NCI-H524 treated with DMSO at 0.1 percent for 48 hours (cell line): ENCODE measurements around the gene MARVELD2.
"Not testable (repeated sequence)": the region's sequence is repeated elsewhere in the genome, so short reads cannot be mapped to it uniquely, and the experiment has no call there.

Experiments used
- DNase-seq: peaks from one replicate; lab custom pipeline; 2025; lab: John Stamatoyannopoulos, UW

MARVELD2 gene, protein sequence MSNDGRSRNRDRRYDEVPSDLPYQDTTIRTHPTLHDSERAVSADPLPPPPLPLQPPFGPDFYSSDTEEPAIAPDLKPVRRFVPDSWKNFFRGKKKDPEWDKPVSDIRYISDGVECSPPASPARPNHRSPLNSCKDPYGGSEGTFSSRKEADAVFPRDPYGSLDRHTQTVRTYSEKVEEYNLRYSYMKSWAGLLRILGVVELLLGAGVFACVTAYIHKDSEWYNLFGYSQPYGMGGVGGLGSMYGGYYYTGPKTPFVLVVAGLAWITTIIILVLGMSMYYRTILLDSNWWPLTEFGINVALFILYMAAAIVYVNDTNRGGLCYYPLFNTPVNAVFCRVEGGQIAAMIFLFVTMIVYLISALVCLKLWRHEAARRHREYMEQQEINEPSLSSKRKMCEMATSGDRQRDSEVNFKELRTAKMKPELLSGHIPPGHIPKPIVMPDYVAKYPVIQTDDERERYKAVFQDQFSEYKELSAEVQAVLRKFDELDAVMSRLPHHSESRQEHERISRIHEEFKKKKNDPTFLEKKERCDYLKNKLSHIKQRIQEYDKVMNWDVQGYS

DNA sequence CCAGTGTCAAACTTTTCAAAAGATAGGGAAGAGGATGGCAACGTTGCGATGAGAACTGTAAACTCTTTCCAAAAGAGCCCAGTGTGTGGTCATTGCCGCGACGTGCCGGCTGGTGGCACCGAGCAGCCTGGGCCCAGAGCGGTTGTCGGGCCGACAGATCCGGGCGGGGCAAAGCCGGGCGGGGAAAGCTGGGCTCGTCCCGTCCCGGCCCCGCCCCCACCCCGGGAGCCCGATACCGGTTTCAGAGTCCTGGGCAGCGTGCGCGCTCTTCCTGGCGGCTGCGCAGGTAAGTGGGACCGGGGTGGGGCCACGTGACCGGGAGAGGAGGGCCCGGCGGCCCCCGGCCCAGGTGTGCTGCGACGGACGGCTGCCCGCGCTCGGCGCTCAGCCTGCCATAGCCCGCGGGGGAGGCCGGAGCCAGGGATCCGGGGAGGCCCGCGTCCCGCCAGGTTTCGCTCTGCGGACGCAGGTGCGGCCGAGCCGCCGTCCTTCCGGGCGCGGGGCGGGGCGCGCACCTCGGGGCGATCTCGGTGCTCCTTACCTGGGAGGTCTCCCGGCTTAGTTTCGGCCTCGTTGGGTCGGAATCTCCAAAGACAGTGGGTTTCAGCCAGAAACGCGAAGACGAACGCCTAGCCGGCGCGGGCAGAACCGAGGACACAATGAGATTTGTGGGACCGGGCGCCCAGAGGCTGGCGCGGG is at the start of gene MARVELD2:
Gene MARVELD2 (plus strand): TSS at position 232 of the 699 bp plus-strand sequence. CDS start 4,270 bp downstream, outside the sequence.
- DNase-seq: no peak

DNA sequence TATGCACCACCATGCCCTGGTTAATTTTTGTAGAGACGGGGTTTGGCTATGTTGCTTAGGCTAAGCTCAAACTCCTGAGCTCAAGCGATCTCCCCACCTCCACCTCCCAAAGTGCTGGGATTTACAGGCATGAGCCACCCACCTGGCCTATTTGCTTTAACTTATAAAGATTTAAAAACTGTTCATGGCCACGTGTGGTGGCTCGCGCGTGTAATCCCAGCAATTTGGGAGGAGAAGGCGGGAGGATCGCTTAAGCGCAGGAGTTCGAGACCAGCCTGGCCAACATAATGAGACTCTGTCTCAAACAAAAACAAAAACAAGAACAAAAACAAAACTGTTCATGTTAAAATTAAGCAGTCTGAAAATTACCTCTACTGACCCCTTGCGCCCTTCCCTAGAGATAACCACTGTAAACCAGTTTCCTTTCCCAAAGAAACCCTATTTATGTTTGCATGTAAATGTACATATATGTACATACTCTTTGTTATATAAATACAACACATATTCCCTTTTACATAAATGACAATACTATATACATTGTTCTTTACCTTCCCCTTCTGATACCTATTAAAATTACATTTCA is 47.1 kb upstream of the MARVELD2 start:
- DNase-seq: no peak

DNA sequence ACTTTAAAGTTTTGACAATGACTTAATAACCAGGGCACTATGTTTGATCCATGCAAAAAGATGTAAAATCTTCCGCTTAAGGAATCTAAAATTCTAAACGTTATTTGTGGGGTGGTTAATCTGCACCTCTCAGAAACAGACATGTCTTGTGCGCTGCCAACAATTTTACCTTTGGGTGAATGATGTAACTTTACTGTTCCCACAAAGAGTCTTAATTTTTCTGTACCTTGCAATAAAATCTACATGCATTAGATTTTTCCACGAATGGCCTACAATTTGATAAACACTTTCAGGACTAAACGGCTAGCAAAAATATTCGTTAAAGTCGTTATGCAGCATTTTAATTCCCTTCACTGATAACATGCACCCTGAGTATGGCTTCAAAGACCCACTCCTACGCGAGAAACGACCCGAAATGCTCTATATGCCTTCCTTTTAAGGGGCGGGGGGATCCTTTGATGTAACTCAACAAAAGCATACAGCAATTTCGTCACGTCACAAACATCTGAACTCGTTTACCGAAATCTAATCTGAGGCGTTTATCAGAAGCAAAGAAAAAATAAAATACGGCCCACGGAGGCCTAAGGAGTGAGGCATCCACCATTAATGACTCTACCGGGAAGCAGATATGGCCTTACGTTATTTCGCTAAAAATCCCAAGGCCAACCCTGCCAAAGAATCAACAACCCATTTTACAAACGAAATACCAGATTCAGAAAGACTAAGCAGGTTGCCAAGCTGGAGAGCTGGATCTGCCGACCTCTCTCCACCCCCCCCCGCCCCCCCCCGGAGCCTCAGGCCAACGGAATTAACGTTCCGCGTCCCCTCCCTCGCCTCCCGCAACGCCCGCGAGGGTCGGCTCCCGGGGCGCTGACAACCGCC is 46.2 kb upstream of the MARVELD2 start:
- no peak for DNase-seq

DNA sequence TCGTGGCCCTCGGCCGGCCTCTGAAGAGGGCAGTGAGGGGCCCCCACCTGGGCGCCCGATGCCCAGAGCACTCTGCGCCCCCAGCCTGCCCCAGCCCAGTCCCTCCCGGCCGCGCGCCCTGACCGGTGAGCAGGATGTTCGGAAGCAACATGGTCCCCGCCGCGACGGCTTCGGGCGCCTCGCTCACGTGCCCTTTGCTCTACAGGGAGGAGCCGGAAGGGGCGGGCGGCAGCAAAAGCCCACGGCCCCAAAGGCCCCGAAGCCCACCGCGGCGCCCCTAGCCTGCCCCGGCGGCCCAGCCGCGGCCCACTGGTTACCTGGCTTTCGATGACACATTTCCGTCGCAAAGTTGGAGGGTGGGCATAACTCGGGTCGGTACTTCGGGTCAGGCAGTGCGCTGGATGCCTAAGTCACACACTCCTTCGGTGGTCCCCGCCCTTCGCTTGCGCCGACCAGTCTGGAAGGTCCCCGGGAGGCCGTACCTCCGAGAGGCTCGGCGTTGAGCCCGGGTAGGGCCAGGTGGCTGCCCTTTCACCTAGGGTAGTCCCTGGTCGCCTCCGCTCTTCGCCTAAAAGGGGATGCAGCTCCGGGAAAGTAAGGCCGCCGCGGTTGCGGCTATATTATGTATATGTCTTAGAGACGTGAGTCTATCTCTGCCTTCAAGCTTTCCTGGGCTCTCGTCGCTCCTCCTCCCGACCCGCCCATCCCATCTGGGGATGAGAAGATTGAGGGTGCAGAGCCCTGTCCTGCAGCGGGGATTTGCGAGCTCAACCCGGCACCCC is 45.4 kb upstream of the MARVELD2 start, which contains the start of the genes AK6, RAD17 and TAF9:
Gene AK6 (minus strand): TSS at position 181 of the 782 bp plus-strand sequence. CDS start 30 bp downstream, at position 151.
Gene RAD17 (plus strand): TSS at position 479 of the 782 bp plus-strand sequence. CDS start 2,391 bp downstream, outside the sequence.
Gene TAF9 (minus strand): TSS at position 181 of the 782 bp plus-strand sequence. CDS start 3,783 bp downstream, outside the sequence.
- DNase-seq: peak; percentile 63

DNA sequence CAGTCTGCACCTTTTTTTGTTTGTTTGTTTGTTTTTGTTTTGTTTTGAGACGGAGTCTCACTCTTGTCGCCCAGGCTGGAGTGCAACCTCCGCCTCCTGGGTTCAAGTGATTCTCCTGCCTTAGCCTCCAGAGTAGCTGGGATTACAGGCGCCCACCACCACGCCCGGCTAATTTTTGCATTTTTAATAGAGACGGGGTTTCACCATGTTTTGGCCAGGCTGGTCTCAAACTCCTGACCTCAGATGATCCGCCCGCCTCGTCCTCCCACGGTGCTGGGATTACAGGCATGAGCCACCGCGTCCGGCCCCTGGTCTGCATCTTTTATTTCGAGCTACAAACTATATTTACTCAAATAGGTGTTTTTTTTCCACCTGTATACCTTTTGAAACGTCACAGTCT is 44.6 kb upstream of the MARVELD2 start:
- not testable (repeated sequence) for DNase-seq

DNA sequence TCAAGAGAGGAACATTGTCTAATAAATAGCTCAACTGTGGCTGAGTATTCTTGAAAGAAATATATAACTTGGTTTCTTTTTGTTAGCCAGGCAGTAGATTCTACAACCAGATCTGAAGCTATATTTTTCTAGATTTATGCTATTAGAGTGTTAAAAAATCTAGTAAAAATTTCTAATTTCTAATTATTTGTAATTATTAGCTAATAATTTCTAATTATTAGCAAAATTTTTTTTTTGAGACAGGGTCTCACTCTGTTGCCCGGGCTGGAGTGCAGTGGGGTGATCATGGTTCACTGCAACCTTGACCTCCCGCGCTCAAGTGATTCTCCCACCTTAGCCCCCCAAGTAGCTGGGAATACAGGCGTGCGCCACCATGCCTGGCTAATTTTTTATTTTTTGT is 42.5 kb upstream of the MARVELD2 start:
- DNase-seq: no peak

DNA sequence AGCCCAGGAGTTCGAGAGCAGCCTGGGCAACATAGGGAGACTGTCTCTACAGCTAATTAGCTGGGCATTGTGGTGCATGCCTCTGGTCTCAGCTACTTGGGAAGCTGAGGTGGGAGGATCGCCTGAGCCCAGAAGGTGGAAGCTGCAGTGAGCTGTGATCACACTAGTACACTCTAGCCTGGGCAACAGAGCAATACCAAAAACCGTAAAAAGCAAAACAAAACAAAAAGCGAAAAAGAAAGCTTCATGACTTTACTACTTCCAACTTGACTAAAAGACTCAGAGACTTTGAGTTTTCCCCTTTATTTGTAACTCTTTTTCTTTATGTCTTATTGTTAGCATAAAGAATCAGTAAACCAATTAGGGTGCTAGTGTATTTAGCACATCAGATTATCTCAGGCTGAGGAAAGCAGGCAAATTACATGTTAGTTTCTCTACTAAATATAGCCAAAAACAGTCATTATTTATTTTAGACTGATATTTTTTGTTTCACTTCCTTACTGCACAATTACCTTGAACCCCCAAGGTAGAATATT is 39.9 kb upstream of the MARVELD2 start:
- DNase-seq: no peak

DNA sequence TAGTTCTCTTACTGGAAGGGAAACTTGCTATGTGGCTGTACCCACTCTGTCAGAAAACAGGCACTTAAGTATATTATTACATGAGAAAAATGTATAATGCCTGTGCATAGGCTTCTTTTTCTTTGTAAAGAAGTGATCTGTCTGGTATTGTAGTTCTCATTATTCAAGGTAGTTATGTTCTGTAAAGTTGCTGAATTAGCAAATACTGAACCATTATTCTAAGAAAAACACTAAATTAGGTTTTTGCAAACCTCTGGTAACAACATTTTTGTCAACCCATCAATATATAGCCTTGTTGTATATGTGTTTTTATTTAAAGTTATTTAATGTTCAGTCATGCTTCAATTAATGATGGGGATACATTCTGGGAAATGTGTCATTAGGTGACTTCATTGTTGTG is 36.5 kb upstream of the MARVELD2 start:
- no peak for DNase-seq

DNA sequence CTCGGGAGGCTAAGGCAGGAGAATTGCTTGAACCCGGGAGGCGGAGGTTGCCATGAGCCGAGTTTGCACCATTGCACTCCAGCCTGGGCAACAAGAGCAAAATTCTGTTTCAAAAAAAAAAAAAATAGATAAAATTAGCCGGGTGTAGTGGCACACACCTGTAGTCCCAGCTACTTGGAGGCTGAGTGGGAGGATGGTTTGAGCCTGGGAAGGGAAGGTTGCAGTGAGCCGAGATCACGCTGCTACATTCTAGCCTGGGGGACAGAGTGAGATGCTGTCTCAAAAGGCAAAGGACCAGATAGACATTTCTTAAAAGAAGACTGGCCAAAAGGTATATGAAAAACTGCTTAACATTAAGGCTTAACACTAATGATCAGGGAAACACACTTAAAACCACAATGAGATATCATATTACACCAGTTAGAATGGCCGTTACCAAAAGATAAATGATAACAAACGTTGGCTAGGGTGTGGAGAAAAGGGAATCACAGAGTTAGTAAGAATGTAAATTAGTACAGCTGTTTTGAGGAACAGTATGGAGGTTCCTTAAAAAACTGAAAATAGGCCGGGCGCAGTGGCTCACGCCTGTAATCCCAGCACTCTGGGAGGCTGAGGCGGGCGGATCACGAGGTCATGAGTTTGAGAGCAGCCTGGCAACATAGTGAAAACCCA is 10.1 kb upstream of the MARVELD2 start:
- no peak for DNase-seq

DNA sequence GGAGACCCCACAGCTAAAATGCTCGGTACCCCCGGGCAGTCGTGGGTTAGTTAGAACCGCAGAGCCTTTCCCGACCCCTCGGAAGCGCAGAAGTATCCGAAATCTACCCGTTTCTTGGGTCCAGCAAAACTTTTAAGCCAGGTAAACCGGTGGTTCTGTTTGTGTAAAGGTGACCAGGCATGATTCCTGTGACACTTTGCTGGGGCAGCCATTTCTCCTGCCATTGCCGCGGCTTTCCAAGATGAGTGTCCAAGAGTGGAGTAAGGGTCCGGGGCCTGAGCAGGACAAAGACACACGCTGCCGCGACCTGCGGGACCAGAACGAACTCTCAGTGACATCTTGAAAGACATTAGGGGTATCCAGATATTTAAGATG is 655 bp downstream of the MARVELD2 start:
- DNase-seq: no peak

DNA sequence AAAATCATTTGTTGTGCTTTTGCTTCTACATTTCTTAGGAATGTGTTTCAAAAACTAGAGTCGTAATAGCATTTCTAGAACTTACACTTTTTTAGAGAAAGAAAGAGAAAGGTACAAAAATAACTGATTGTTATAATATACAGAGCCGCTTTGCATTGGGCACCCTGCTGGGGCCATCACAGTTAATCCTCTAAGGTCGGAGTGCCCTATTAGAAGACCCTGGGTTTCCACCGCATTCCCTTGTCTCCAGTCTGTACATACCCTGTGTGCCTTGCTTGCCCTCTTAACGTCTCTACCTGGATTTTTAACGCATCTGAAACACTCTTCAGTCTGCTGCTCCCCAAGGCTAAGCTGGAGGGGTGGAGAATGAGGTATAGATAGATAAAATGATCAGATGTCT is 1.3 kb downstream of the MARVELD2 start:
- DNase-seq: no peak

DNA sequence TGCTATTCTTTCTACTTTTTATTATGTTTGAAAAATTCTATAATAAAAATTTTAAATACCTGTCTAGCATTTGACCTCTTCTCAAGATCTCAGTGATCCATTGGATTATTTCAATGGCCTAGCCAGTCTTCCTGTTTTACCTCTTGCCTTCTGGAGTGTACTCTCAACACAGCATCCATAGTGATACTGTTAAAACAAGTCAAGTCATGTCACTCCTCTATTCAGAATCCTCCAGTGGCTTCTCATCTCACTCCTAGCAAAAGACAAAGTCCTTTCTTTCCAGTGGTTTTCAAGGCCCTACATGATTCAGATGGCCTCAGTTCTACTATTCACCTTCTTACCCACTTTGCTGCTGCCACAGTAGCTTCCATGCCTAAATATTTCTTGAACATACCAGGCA is 1.8 kb downstream of the MARVELD2 start:
- no peak for DNase-seq

DNA sequence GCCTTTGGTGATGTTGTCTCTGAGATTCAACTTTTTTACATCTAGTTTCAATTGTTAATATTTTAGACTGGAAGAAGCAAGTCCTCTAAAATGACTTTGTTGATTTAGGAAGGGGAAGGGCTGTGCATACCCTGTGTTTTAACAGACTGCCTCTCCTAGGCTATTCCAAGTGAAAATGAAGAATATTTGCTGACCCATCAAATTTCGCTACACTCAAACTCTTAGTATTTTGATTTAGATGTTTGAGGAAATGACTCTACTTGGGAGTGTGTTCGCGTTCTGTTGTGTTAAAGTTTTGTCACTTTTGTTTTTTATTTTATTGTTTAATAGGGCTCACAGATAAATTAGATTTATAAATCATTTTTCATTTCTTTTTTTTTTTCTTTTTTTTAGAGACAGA is 3.6 kb downstream of the MARVELD2 start:
- no peak for DNase-seq

DNA sequence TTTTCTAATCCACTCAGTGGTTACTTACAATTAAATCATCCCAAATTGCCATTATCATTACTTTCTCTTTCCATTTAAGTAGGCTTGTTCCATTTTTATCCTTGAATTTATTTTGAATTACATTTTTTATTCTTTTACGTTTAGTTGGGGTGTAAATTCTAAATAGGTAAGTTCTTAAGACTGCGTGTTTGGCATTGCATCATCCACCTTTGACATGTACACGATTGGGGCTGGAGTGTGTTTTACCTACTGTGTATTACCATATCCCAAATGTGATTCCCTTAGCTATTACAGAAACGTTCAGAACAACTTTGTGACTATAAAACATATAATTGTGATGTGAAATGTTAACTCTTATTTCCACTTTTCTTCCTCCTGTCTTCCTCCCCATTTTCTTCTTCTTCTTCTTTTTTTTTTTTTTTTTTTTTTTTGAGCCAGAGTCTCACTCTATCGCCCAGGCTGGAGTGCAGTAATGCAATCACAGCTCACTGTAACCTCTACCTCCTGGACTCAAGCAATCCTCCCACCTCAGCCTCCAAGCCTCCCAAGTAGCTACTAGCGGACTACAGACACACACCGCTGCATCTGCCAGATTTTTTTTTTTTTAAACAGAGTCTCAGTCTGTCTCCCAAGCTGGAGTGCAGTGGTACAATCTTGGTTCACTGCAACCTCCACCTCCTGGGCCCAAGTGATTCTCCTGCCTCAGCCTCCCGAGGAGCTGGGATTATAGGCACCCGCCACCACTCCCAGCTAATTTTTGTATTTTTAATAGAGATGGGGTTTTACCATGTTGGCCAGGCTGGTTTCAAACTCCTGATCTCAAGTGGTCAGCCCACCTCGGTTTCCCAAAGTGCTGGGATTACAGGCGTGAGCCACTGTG is 16.7 kb downstream of the MARVELD2 start:
- DNase-seq: no peak

DNA sequence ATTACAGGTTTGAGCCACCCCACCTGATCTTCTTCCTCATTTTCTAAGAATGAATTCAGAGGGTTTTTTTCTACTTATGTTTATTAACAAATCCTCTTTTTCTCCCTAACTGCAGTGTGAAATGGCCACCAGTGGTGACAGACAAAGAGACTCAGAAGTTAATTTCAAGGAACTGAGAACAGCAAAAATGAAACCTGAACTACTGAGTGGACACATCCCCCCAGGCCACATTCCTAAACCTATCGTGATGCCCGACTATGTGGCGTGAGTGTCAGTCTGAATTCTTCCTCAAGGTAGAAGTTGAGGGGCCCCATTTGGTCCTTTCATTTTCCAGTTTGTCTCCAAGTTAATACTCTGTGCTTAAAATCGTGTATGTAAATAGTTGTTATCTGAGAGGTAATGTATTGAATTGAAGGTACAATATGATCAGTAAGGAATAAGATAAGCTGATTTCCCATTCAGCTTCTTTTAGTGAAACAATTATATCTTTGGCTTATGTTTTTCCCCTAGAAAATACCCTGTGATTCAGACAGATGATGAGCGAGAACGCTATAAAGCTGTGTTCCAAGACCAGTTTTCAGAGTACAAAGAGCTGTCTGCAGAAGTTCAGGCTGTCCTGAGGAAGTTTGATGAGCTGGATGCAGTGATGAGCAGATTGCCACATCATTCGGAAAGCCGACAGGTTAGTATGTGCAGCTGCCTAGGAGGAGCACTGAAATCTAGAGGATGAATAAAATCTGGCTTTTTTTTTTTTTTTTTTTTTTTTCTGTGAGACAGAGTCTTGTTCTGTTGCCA is 17.7 kb downstream of the MARVELD2 start:
- no peak for DNase-seq

DNA sequence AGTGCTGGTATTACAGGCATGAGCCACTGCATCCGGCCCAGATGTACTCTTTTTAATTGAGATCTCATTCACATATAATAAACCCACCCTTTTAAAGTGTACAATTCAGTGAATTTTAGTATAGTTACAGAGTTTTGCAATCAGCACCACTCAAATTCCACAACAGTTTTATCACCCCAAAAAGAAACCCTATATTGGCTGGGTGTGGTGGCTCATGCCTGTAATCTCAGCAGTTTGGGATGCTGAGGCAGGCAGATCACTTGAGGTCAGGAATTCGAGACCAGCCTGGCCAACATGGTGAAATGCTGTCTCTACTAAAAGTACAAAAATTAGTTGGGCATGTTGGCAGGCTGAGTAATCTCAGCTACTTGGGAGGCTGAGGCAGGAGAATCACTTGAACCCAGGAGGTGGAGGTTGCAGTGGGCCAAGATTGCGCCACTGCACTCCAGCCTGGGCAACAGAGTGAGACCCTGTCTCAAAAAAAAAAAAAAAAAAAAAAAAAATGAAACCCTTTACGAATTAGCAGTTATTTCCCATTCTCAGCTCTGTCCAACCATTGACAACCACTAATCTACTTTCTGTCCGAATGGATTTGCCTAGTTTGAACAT is 20.5 kb downstream of the MARVELD2 start:
- not testable (repeated sequence) for DNase-seq

DNA sequence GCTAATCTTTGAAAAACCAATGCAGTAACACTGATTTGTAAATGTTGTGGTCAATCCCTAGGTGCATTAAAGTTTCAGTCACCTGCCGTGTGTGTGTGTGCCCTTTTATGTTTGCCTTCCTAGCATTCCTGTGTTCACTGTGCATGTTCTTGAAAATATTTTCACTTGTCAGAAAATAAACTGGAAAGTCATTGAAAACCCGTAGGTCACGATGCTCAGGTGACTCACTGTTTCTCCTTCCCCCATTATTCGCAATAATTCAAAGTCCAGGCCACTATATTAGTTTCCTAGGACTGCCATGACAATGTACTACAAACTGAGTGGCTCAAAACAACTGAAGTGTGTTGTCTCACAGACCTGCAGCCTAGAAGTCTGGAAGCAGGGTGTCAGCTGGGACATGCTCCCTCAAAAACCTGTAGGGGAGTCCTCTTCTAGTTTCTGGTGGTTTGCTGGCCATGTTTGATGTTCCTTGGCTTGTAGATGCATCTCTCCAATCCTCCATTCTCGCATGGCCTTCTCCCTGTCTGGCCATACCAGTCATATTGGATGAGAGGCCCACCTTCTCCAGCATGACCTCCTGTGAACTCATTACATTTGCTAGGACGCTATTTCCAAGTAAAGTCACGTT is 29.3 kb downstream of the MARVELD2 start:
- DNase-seq: no peak
